ENCODE data around the gene NKD1. TPM values are rescaled to one million over a fixed set of nuclear protein-coding genes. Genes with fewer than 3 reads are reported as not detected.

The NKD1 gene
- total and polyA plus RNA-seq, 2 of the 8 experiments (the other 6 are each of a cell fraction or from before 2014, with no cell fraction given), result 0.70 to 4.5 TPM

- TF ChIP-seq CHD7 (IDR thresholded peaks at IDR 0.05; ENCODE audit: insufficient replicate concordance, low read length), result no peak
These were observed 133.1 kb downstream of the NKD1 start, which contains the start of gene SNX20 (continued) for GRCh38 chr16:50681021-50681885.

Data from H1 (cell line).